PFSK-1 (cell line): ENCODE data around the gene EHBP1L1.

Experiments used
- FOXP2 ChIP-seq: optimal IDR thresholded peaks from 2 replicates; pipeline ENCODE3; 2011; ENCODE audit warnings: borderline replicate concordance, control low read depth, inconsistent platforms; ENCODE audit not compliant: insufficient read depth; ENCODE audit errors: extremely low read length, extremely low read depth
- POLR2AphosphoS5 ChIP-seq: IDR thresholded peaks from 2 replicates; pipeline ENCODE4 v1.6.1; 2012; ENCODE audit warnings: low read depth, mild to moderate bottlenecking, control low read depth, low read length, moderate library complexity
- REST ChIP-seq, 2 experiments: IDR thresholded peaks; 2 replicates each; pipeline versions ENCODE4 v1.6.1 to v1.8.0; 2011 to 2012; ENCODE audit warnings: low read depth in 2 of 2, low read length in 2 of 2, control low read depth in 1 of 2, inconsistent platforms in 1 of 2, mild to moderate bottlenecking in 1 of 2, moderate library complexity in 1 of 2; ENCODE audit not compliant: insufficient read depth in 1 of 2
- SIN3A ChIP-seq: IDR thresholded peaks from 2 replicates; pipeline ENCODE4 v1.6.1; 2012; ENCODE audit warnings: mild to moderate bottlenecking, low read length, moderate library complexity, borderline replicate concordance; ENCODE audit not compliant: insufficient read depth
- TAF1 ChIP-seq: IDR thresholded peaks from 2 replicates; pipeline ENCODE4 v1.6.1; 2012; ENCODE audit warnings: low read length, control low read depth, borderline replicate concordance; ENCODE audit not compliant: insufficient read depth

The EHBP1L1 gene

GRCh38 chr11:65558002-65558929 is 17.6 kb upstream of the EHBP1L1 start, which contains the start of gene LTBP3:
Gene LTBP3, minus strand, starts transcription at chr11:65558359. Its CDS starts 400 bp downstream, at chr11:65557959.
- TF ChIP-seq POLR2AphosphoS5, result peak; percentile 59
- TF ChIP-seq TAF1, result 0 out of 2 replicates have a peak, but pooled peaks have one; percentile 17
- TF ChIP-seq SIN3A, result 0 out of 2 replicates have a peak, but pooled peaks have one; percentile 26
- peak; percentile 46 for TF ChIP-seq FOXP2
- 0 out of 4 replicates have a peak, but pooled peaks of 1 of the 2 experiments have one; percentile 37 for TF ChIP-seq REST (IDR thresholded peaks at IDR 0.05; ENCODE audit: insufficient read depth in 1 of 2, low read depth in 2 of 2, low read length in 2 of 2)

GRCh38 chr11:65558930-65559509 is 16.8 kb upstream of the EHBP1L1 start:
- no peak for TF ChIP-seq FOXP2
- TF ChIP-seq TAF1, result no peak
- no peak for TF ChIP-seq REST (IDR thresholded peaks at IDR 0.05; ENCODE audit: insufficient read depth in 1 of 2, low read depth in 2 of 2, low read length in 2 of 2)
- no peak for TF ChIP-seq POLR2AphosphoS5
- no peak for TF ChIP-seq SIN3A

GRCh38 chr11:65559535-65559934 is 16.3 kb upstream of the EHBP1L1 start:
- no peak for TF ChIP-seq TAF1
- no peak for TF ChIP-seq REST (IDR thresholded peaks at IDR 0.05; ENCODE audit: insufficient read depth in 1 of 2, low read depth in 2 of 2, low read length in 2 of 2)
- TF ChIP-seq SIN3A, result no peak
- TF ChIP-seq POLR2AphosphoS5, result no peak
- no peak for TF ChIP-seq FOXP2

GRCh38 chr11:65559951-65560537 is 15.8 kb upstream of the EHBP1L1 start:
- no peak; the same call in 1 of the 2 replicates for TF ChIP-seq SIN3A
- TF ChIP-seq FOXP2, result peak; percentile 35
- no peak for TF ChIP-seq REST (IDR thresholded peaks at IDR 0.05; ENCODE audit: insufficient read depth in 1 of 2, low read depth in 2 of 2, low read length in 2 of 2)
